ENCODE measurements around the gene ZWILCH.
"Not testable (repeated sequence)": the region's sequence is repeated elsewhere in the genome, so short reads cannot be mapped to it uniquely, and the experiment has no call there.

ZWILCH gene

GRCh38 chr15:66504563-66505429 lies at the start of gene ZWILCH, which contains the start of gene RPL4:
Gene ZWILCH (plus strand): TSS chr15:66505326. CDS start chr15:66505339, 13 bp downstream.
Gene RPL4 (minus strand): TSS chr15:66504855. CDS start chr15:66504790, 65 bp downstream.
- H3K4me3 ChIP-seq (ENCODE audit: control insufficient read depth, low read depth, low read length): peak within 1 kb of the TSS; percentile 88
- no peak for TF ChIP-seq CTCF (conservative IDR thresholded peaks at IDR 0.05; ENCODE audit: control insufficient read depth, insufficient read depth, low read depth, low read length)
- peak; percentile 86 for DNase-seq (ENCODE audit: low read depth)

- H3K4me3 ChIP-seq (ENCODE audit: control insufficient read depth, low read depth, low read length): no peak overlapping the region
- no peak for TF ChIP-seq CTCF (conservative IDR thresholded peaks at IDR 0.05; ENCODE audit: control insufficient read depth, insufficient read depth, low read depth, low read length)
- DNase-seq (ENCODE audit: low read depth): peak; percentile 33
Observed at GRCh38 chr15:66456211-66456610, 48.9 kb upstream of the ZWILCH start.

GRCh38 chr15:66459818-66460615 lies 45.1 kb upstream of the ZWILCH start:
- no peak for DNase-seq (ENCODE audit: low read depth)
- no peak overlapping the region for H3K4me3 ChIP-seq (ENCODE audit: control insufficient read depth, low read depth, low read length)
- no peak for TF ChIP-seq CTCF (conservative IDR thresholded peaks at IDR 0.05; ENCODE audit: control insufficient read depth, insufficient read depth, low read depth, low read length)

- DNase-seq (ENCODE audit: low read depth); H3K4me3 ChIP-seq (ENCODE audit: control insufficient read depth, low read depth, low read length): not testable (repeated sequence)
Observed at GRCh38 chr15:66461294-66461693, 43.8 kb upstream of the ZWILCH start.

GRCh38 chr15:66461917-66462316 lies 43.2 kb upstream of the ZWILCH start:
- no peak overlapping the region for H3K4me3 ChIP-seq (ENCODE audit: control insufficient read depth, low read depth, low read length)
- TF ChIP-seq CTCF (conservative IDR thresholded peaks at IDR 0.05; ENCODE audit: control insufficient read depth, insufficient read depth, low read depth, low read length): no peak
- DNase-seq (ENCODE audit: low read depth): no peak

- H3K4me3 ChIP-seq (ENCODE audit: control insufficient read depth, low read depth, low read length): no peak overlapping the region
- no peak for TF ChIP-seq CTCF (conservative IDR thresholded peaks at IDR 0.05; ENCODE audit: control insufficient read depth, insufficient read depth, low read depth, low read length)
- no peak for DNase-seq (ENCODE audit: low read depth)
Observed at GRCh38 chr15:66462627-66463026, 42.5 kb upstream of the ZWILCH start.

GRCh38 chr15:66465294-66465693 lies 39.8 kb upstream of the ZWILCH start:
- not testable (repeated sequence) for DNase-seq (ENCODE audit: low read depth); H3K4me3 ChIP-seq (ENCODE audit: control insufficient read depth, low read depth, low read length)

GRCh38 chr15:66467162-66468040 lies 37.7 kb upstream of the ZWILCH start:
- H3K4me3 ChIP-seq (ENCODE audit: control insufficient read depth, low read depth, low read length); DNase-seq (ENCODE audit: low read depth): not testable (repeated sequence)

GRCh38 chr15:66470825-66471224 lies 34.3 kb upstream of the ZWILCH start:
- not testable (repeated sequence) for DNase-seq (ENCODE audit: low read depth); H3K4me3 ChIP-seq (ENCODE audit: control insufficient read depth, low read depth, low read length)
